ENCODE data around the gene FNDC3B.

The FNDC3B gene

DNA sequence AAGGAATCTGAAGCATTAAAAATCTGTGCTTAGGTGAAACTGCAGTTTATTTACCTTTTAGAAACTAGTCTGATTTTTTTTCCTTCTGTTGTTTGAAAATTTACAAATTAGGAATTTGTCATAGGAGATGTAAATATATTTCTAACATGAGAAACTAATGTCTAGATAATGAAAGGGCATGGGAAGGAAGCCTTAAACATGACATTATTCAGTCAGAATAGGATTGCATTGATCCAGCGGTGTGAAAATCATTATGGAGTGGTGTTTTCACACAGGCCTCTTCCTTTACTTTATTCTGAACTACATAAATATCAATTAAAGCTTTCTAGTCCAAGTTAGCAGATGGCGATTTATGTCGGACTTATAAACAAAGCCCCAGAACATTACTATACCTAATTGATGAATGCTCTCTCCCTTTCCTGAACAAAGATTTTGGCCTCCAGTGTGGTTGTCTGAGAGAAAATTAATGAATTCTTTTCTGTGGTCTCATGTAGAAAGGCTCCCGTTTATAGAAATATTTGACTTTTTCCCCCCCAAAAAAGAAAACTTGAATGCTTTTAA is 37.9 kb downstream of the FNDC3B start:
- Histone ChIP-seq H3K36me3 (ENCODE audit: insufficient read depth, low read length) (no peaks in the 10 kb centered on the region), H4K20me1 (ENCODE audit: insufficient read depth, low read length) (0 out of 2 replicates have a peak, but pooled peaks cover 2% of the 10 kb centered on the region), H3K9me3 (ENCODE audit: low read length) (no peaks in the 10 kb centered on the region), H3K9me2 (ENCODE audit: low read depth, low read length) (no peaks in the 10 kb centered on the region), H3F3A (ENCODE audit: insufficient read depth, low read length) (no peaks in the 10 kb centered on the region), H3K27me3 (ENCODE audit: insufficient read depth, low read length) (no peaks in the 10 kb centered on the region), H3K9ac (ENCODE audit: low read length) (no peak overlapping the region), H2AFZ (ENCODE audit: low read length) (no peak overlapping the region), H3K4me3 (ENCODE audit: low read depth, low read length, poor library complexity, severe bottlenecking) (no peak overlapping the region), H3K27ac (ENCODE audit: low read depth, low read length, poor library complexity, severe bottlenecking) (no peak overlapping the region), H3K79me2 (ENCODE audit: insufficient read depth, low read length) (no peaks in the 10 kb centered on the region), H3K4me2 (ENCODE audit: low read length) (no peak overlapping the region), H3K4me1 (ENCODE audit: insufficient read depth, low read length, severe bottlenecking) (no peaks in the 10 kb centered on the region)
- TF ChIP-seq, protein P1, sequence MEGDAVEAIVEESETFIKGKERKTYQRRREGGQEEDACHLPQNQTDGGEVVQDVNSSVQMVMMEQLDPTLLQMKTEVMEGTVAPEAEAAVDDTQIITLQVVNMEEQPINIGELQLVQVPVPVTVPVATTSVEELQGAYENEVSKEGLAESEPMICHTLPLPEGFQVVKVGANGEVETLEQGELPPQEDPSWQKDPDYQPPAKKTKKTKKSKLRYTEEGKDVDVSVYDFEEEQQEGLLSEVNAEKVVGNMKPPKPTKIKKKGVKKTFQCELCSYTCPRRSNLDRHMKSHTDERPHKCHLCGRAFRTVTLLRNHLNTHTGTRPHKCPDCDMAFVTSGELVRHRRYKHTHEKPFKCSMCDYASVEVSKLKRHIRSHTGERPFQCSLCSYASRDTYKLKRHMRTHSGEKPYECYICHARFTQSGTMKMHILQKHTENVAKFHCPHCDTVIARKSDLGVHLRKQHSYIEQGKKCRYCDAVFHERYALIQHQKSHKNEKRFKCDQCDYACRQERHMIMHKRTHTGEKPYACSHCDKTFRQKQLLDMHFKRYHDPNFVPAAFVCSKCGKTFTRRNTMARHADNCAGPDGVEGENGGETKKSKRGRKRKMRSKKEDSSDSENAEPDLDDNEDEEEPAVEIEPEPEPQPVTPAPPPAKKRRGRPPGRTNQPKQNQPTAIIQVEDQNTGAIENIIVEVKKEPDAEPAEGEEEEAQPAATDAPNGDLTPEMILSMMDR (IDR thresholded peaks at IDR 0.05; ENCODE audit: low read length): no peak
- TF ChIP-seq EZH2 (IDR thresholded peaks at IDR 0.05; ENCODE audit: borderline replicate concordance, low read length): no peak

DNA sequence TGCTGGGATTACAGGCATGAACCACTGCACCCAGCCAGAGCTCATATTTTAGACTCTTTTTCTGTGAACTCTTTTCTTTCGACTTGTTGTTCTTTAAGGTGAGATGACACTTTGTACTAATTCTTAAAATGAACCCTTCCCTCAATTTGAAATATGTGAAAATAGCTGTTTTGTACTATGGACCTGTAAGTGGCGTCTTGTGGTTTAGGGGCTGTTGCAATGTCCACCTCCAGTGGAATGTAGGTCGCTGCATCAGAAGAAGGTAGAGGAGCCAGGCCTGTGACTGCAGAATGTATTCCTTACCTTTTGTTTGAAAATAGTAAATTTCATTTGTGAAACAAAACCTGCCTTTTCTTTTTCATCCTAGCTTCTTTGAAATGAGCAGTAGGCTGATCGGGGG is 38.9 kb downstream of the FNDC3B start:
- no peak overlapping the region for H3K9ac ChIP-seq (ENCODE audit: low read length)
- TF ChIP-seq, protein P1 (IDR thresholded peaks at IDR 0.05; ENCODE audit: low read length): no peak
- no peak for TF ChIP-seq EZH2 (IDR thresholded peaks at IDR 0.05; ENCODE audit: borderline replicate concordance, low read length)
- H3K79me2 ChIP-seq (ENCODE audit: insufficient read depth, low read length): no peaks in the 10 kb centered on the region
- no peaks in the 10 kb centered on the region for H3K36me3 ChIP-seq (ENCODE audit: insufficient read depth, low read length)
- H3K9me3 ChIP-seq (ENCODE audit: low read length): no peaks in the 10 kb centered on the region
- no peak overlapping the region for H2AFZ ChIP-seq (ENCODE audit: low read length)
- H3K4me2 ChIP-seq (ENCODE audit: low read length): no peak overlapping the region
- H3K27me3 ChIP-seq (ENCODE audit: insufficient read depth, low read length): no peaks in the 10 kb centered on the region
- H3K9me2 ChIP-seq (ENCODE audit: low read depth, low read length): no peaks in the 10 kb centered on the region
- no peaks in the 10 kb centered on the region for H3F3A ChIP-seq (ENCODE audit: insufficient read depth, low read length)
- H3K27ac ChIP-seq (ENCODE audit: low read depth, low read length, poor library complexity, severe bottlenecking): no peak overlapping the region
- H3K4me1 ChIP-seq (ENCODE audit: insufficient read depth, low read length, severe bottlenecking): no peaks in the 10 kb centered on the region
- H4K20me1 ChIP-seq (ENCODE audit: insufficient read depth, low read length): peaks cover 3% of the 10 kb centered on the region; the same call in 1 of the 2 replicates
- no peak overlapping the region for H3K4me3 ChIP-seq (ENCODE audit: low read depth, low read length, poor library complexity, severe bottlenecking)

DNA sequence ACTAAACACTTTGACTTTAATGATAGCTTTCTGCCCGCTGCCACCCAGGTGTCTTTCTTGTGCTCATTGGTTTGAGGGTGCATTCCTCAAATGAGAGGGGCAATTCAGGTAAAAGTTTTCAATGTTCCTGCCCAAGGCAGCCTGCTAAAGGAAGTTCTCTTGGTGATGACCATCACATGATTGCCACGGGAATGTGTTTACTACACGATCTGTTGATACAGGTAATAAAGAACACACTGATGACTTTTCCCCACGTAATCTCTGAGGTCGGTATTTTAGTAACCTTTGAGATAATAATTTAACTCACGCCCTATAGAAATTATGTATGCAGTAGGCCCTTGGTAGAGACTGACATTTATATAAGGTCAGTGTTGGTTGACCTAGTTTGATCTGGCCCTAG is 39.3 kb downstream of the FNDC3B start:
- Histone ChIP-seq H3K9me3 (ENCODE audit: low read length) (no peaks in the 10 kb centered on the region), H3K9me2 (ENCODE audit: low read depth, low read length) (no peaks in the 10 kb centered on the region), H3K9ac (ENCODE audit: low read length) (no peak overlapping the region), H3K27ac (ENCODE audit: low read depth, low read length, poor library complexity, severe bottlenecking) (no peak overlapping the region), H3K79me2 (ENCODE audit: insufficient read depth, low read length) (no peaks in the 10 kb centered on the region), H2AFZ (ENCODE audit: low read length) (no peak overlapping the region), H3F3A (ENCODE audit: insufficient read depth, low read length) (no peaks in the 10 kb centered on the region), H3K4me3 (ENCODE audit: low read depth, low read length, poor library complexity, severe bottlenecking) (no peak overlapping the region), H3K4me1 (ENCODE audit: insufficient read depth, low read length, severe bottlenecking) (no peaks in the 10 kb centered on the region), H3K36me3 (ENCODE audit: insufficient read depth, low read length) (no peaks in the 10 kb centered on the region), H3K4me2 (ENCODE audit: low read length) (no peak overlapping the region), H3K27me3 (ENCODE audit: insufficient read depth, low read length) (no peaks in the 10 kb centered on the region), H4K20me1 (ENCODE audit: insufficient read depth, low read length) (peaks cover 5% of the 10 kb centered on the region; the same call in 1 of the 2 replicates)
- TF ChIP-seq EZH2 (IDR thresholded peaks at IDR 0.05; ENCODE audit: borderline replicate concordance, low read length): no peak
- TF ChIP-seq, protein P1 (IDR thresholded peaks at IDR 0.05; ENCODE audit: low read length): no peak

All from OCI-LY1 (cell line).